ENCODE results near the gene GABRB1. TPM values are rescaled to one million over a fixed set of nuclear protein-coding genes. Genes with fewer than 3 reads are reported as not detected.

Gene GABRB1
- total and polyA plus RNA-seq, 2 experiments from 2014 or later, result 0.26 to 0.97 TPM

GRCh38 chr4:47135210-47135609, 103.8 kb downstream of the GABRB1 start (continued):
- TF ChIP-seq ZNF462 (CRISPR knock-in tag; IDR thresholded peaks at IDR 0.05) (no peak), POLR2AphosphoS5 (IDR thresholded peaks at IDR 0.05; ENCODE audit: low read depth) (no peak), EZH2phosphoT487 (IDR thresholded peaks at IDR 0.05; ENCODE audit: unreplicated experiment) (no peak), REST (IDR thresholded peaks at IDR 0.05; ENCODE audit: unreplicated experiment) (no peak), NANOG (IDR thresholded peaks at IDR 0.05; ENCODE audit: borderline replicate concordance) (no peak), CREB1 (CRISPR knock-in tag; IDR thresholded peaks at IDR 0.05; ENCODE audit: low read depth) (no peak), EZH2 (IDR thresholded peaks at IDR 0.05; ENCODE audit: low read depth, unreplicated experiment) (no peak), JUNB (IDR thresholded peaks at IDR 0.05; ENCODE audit: unreplicated experiment) (no peak)

Measured in GM23338 (cell line).